HG03439 (cell line): Measurements from ENCODE around the gene LIG1.
"Not testable (repeated sequence)": the region's sequence is repeated elsewhere in the genome, so short reads cannot be mapped to it uniquely, and the experiment has no call there.

Source experiments
- ATAC-seq: cut with Tn5 transposase; IDR thresholded peaks from one replicate; pipeline ENCODE4 v1.9.1; 2021; ENCODE audit warnings: mild to moderate bottlenecking, moderate library complexity; ENCODE audit not compliant: unreplicated experiment

LIG1 gene

DNA sequence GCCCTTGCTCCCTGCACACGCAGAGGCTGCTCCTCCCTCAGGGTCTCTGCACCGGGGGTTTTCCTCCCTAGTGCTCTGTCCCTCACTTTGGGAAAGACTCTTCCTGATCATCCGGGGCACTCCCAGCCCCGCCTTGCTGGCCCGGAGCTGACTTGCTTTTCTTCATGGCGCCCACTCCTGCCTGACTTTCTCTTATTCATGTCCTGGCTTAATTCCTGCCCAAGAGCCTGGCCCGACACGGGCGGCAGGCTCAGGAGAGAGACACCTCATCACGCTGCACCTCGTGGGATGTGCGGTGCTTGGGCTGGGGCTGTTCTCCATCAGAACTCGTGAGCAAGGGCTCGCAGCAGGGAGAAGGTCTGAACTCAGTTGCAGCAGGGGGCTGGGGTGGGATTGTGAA is 47.7 kb downstream of the LIG1 start:
- no peak for ATAC-seq

DNA sequence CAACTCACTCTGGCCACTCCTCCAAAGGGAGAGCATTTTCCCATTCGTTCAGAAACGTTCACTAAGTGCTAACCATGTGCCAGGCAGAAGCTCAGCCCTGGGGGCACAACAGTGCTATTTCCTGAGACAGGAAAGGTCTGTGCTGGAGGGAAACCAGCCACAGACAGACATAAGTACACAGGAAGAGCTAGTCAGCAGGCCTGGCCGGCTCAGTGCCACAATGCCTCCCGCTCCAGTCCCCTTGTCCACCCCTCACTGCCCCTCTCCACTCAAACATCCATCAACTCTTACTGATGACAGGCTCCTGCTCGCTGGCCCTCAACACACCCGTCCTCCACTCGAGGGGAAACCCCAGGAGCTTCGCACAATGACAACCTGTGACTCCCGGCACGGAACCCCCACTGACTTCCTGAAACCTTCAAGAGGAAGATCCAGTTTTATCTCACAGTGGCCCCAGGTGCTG is 48.2 kb downstream of the LIG1 start:
- ATAC-seq = no peak

DNA sequence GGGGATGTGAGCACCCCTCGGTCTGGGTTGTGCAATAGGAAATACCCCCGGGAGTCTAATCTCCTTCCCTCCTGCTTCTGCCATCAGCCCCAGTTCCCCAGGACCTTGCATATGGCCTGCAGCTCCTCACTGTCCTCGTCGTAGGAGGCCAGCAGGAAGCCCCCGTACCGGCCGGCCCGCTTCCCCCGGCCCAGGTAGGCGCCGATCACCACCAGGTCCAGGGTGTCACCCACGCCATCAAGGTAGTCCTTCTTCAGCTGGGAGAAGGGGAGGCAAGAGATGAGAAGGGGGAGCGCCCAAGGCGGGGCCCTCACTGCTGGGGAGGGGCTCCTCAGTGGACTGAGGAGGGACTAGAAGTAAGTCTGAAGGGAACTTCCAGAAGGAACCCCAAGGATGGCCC is 49.1 kb downstream of the LIG1 start:
- no peak for ATAC-seq

DNA sequence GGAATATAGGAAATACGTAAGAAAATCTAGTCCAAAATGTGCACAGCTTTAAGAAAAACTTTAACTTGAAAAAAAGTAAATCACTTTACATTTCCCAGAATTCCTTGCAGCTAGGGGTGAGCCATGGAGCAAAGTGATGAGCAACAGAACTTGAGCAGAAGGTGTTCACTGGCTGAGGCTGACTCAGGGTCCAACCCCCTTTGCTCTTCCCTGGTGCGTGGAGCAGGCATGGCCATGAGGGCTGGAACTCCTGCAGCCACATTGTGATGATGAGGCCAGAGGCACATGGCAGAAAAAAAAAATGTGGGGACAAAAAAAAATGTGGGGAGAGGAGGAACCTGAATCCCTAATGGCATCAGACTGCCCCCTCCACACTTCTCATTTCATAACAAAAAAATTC is 49.6 kb downstream of the LIG1 start:
- ATAC-seq = no peak

DNA sequence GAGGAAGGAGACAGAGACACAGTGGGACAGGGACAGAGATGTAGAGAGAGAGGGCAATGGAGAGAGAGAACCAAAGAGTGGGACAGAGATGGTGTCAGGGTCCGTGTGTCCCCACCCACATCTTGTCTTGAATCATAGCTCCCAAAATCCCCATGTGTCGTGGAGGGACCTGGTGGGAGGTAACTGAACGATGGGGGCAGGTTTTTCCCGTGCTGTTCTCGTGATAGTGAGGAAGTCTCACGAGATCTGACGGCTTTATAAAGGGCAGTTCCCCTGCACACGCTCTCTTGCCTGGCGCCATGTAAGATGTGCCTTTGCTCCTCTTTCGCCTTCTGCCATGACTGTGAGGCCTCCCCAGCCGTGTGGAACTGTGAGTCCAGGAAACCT is 52.0 kb downstream of the LIG1 start:
- ATAC-seq = no peak

DNA sequence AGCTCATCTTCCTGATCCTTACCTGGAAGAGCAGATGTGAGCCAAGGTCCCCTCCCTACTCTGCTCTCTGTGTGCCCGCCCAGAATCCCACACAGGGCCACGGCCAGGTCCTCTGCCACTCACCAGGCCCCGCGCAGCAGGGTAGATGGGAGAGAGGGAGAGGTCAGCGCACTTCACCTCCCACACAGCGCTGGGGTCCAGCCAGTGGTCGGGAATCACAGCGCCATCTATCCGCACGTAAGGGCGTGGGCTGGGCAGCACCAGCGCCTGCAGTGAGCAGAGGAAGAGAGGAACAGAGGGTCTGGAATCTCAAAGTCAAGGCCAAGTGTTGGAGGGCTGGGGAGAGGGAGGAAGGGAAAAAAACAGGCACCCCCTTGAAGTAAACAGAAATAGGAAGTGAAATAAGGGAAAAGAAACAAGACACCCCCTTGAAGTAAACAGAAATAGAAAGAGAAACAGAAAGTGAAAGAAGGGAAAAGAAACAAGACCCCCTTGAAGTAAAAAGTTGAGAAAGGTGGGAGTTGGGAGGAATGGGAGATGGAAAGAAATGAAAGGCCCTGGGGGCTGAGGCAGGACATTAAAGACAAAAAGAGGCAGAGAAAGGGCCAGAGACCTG is 52.5 kb downstream of the LIG1 start:
- no peak for ATAC-seq

DNA sequence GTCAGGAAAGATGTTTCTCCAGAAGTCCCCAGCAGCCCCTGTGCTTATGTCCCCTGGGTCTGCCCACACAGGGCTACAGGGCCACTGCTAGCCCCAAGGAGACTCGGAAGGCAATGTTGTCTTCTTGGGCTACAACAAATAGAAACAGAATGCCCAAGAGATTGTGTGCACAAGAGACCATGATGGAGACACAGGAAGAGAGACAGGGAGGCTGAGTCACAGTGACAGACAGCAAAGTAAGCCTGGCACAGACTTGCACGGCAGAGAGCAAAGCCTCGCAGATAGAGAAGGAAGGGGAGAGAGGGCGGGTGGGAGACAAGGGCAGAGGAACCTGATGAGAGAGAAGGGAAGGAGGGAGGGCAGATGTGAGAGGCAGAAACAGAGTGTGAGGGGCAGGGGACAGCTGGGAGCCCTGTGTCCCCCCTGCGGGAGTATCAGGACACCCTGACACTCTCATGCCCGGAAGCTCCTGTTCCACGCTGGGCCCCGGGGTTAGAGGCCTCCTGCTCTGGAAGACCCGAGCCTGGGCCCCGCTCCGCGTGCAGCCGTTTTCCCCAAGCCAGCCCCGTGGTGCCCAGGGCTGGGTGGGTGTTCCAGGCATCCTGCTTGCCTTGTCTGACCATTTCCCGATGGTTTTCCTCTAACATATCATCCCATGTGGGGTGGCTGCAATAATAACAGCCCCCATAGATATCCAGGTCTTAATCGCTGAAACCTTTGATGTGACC is 56.8 kb downstream of the LIG1 start:
- ATAC-seq = no peak

DNA sequence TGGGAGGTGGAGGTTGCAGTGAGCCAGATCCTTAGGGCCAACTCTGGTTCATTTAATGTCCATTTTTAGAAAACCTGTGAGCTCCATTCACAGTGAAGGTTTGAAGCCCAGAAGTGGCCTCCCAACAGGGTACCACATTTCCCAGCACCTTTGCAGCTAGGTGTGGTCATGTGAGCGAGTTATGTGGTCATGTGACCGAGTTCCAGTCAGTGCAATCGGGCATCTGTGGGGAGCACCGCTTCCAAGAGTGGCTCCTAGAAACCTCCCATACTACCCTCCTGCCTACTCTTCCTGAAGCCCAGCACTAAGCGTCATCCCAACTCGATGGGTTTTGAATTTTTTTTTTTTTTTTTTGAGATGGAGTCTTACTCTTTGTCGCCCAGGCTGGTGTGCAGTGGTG is 58.9 kb downstream of the LIG1 start:
- no peak for ATAC-seq

DNA sequence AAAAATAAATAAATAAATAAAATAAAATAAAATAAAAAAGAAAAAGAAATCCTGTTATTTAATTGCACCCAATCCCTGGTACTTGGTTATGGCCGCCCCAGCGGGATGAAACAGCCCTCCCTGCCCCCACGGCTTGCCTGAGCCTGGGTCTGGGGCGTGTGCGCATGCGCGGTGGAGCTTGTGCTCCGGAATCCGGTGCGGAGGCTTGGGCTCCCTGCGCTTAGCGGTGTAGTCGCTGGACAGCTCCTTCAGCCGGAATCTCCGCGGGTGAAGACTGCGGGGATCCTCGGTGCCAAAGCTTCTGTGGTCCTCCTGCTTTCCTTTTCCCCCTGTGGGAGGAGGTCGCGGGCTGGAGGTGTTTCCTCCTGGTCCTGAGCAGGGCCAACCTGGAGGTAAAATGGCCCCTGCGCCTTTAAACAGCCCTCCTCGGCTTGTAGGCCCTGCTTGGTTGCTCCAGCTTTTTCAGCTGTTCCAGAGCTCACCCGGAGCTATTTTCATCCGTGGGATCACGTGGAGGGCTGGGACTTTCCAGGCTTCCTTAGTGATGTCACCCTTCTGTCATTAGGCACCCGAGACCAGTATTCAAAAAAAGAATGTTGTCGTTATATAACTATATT is 59.7 kb downstream of the LIG1 start, which contains the start of gene PLA2G4C:
Gene PLA2G4C, minus strand, starts transcription at position 468 of the 617 bp plus-strand sequence. CDS start 4,288 bp downstream, outside the sequence.
- no peak for ATAC-seq

DNA sequence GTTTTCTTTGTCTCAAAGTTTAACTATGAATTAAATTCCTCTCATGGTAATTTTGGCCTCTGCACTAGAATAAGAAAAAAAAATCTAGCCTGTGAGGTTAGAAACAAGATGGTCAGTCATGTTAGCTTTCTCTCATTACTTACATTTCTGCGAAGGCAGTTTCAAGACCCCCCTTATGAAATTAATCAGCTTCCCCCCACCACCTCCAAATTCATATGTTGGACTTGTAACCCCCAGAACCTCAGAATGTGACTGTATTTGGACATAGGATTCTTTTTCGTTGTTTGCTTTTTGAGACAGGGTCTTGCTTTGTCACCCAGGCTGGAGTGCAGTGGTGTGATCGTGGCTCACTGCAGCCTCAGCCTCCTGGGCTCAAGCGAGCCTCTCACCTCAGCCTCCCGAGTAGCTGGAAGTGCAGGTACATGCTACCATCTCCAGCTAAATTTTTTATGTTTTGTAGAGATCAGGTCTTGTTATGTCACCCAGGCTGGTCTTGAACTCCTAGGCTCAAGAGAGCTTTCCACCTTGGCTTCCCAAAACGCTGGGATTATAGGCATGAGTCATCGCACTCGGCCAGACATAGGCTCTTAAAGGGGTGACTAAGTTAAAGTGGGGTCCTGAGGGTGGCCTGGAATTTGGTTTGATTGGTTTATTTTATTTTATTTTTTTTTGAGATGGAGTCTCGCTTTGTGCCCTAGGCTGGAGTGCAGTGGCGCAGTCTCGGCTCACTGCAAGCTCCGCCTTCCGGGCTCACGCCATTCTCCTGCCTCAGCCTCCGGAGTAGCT is 61.0 kb downstream of the LIG1 start:
- ATAC-seq = no peak

DNA sequence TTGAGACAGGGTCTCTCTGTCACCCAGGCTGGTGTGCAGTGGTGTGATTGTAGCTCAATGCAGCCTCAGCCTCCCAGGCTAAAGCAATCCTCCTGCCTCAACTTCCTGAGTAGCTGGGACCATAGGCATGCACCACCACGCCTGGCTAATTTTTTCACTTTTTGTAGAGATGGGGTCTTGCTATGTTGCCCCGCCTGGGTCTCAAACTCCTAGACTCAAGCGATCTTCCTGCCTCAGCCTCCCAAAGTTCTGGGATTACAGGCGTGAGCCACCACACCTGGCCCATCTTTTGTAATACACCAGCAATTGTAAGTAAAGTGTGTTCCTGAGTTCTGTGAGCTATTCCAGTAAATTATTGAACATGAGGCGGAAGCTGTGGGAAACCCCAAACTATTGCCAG is 66.2 kb downstream of the LIG1 start:
- no peak for ATAC-seq

DNA sequence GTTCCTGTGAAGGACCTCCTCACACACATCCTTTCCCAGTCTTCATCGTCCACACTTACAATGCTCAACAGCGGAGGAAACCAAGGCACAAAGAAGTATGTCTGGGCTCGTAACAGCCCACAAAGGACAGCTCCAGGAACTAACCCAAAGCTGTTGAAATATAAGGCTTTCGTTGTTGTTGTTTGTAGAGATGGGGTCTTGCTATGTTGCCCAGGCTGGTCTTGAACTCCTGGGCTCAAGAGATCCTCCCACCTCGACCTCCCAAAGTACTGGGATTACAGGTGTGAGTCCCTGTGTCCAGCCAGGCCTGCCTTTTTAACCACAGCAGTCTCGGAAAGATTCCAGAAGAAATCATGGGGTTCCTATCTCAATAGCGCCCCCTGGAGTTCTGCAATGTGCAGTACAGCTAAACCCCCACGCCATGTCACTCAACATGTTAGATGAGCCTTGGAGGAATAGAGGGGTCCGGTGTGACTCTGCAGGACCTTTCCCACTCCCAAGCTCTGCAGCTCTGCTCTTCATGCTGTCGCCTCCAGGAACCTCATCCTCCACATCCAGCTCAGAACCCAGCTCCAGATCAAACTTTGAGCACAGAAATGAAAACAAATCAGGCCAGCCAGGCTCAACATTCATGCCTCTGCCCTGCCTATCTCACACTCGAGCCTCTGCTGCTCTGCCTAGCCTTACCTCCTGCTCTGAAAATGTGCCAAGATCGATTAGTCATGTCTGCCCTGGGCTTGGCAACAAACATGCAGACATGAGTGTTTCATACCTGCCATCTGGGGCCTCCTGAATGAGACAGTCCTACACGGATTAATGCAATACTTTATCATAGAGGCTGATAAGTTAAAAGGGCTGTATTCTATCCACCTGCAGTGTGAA is 67.0 kb downstream of the LIG1 start:
- ATAC-seq = no peak

DNA sequence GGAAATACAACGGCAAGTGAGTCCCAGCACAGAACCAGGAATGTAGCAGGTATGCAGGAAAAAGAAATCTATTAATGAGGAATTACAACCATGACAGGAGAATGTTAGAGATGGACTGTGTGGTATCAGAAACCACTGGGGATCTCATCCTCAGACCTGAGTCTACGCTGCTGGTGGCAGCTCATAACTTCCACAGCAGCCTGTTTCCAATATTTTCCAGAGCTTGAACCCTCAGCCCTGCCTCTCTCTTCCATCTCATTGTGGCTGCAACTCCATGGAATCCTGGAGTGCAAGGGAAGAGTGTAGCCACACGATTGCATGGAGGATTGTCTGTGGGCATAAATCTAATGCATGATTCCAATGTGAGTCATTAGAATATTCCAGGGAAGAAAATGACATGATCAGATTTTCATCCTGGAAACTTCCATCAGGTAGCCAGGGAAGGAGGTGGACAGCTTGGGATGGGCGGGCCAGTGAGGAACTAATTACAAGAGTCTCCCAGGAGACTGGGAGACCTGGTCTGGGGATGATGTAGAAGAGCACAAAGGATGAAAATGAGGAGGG is 74.5 kb downstream of the LIG1 start:
- ATAC-seq = no peak

DNA sequence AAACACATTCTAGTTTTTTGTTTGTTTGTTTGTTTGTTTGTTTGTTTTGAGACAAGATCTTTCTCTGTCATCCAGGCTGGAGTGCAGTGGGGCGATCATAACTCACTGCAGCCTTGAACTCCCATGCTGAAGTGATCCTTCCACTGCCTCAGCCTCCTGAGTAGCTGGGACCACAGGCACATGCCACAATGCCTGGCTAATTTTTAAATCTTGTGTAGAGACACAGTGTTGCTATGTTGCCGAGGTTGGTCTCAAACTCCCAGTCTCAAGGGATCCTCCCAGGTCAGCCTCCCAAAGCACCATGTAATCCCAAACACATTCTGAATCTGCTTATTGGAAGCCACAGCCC is 75.3 kb downstream of the LIG1 start:
- no peak for ATAC-seq

DNA sequence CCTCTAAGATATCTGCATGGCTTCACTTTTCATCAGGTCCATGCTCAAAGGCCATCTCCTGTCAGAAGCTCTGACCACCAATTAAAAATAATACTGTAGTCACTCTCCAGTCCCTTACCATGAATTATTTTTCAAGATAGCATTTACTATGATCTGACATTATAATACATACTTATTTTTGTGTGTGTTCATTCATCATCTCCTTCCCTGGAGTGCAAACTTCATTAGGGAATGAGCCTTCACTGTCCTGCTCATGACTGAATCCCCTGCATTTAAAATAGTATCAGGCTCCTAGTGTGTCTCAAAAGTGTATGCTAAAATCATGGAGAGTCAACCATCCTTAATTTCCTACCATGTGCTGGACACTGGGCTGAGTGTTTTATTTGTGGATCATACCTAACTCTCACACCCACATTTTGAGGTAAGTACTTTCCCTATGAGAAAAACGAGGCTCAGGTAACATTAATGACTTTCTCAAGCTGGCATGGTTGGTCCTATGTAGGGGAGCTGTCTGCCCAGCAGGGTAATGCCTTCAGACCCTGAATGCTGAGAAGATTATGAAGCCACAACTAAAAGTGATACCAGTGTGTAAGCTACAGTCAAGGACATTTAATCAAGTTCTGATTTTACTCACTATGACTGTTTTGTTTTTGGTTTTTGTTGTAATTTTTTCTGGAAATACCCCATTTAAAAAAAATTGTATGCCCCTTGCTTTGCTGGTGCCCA is 75.9 kb downstream of the LIG1 start:
- ATAC-seq = no peak

DNA sequence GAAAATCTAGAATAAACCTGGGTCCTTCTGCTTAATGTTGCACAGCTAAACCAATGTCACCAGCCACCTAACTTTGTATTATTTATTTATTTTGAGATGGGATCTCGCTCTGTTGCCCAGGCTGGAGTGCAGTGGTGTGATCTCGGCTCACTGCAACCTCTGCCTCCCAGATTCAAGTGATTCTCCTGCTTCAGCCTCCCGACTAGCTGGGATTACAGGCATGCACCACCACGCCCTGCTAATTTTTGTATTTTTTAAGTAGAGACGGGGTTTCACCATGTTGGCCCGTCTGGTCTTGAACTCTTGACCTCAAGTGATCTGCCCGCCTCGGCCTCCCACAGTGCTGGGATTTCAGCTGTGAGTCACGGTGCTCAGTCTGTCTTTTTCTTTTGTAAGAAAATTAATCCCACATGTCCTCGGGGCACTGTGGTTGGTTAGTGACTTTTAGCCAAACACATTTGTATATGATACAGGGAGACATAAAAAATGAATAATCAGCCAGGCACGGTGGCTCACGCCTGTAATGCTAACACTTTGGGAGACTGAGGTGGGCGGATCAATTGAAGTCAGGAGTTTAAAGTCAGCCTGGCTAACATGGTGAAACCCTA is 78.9 kb downstream of the LIG1 start:
- ATAC-seq = not testable (repeated sequence)

DNA sequence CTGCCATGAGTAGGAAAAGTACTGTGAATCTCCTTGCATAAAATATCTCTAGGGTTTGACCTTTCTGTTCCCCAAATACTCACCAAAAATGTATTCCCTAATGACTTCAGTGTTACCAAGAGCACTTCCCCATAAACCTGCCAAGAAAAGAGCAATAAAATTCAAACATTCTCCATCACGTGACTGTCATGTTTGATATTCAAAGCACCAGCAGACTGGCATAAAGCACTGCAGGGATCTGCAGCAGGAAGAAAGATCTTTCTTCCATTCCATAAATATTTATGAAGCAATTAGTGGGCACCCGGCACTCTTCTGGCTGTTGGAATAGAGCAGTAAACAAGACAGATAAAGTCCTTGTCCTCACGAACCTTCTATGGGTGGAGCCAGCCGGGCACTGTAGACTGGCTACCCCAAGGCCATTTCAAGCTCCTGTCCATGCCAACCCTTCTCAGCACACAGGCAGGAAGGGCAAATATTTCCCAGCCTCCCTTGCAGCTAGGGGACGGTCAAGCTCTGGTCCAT is 79.8 kb downstream of the LIG1 start:
- no peak for ATAC-seq

DNA sequence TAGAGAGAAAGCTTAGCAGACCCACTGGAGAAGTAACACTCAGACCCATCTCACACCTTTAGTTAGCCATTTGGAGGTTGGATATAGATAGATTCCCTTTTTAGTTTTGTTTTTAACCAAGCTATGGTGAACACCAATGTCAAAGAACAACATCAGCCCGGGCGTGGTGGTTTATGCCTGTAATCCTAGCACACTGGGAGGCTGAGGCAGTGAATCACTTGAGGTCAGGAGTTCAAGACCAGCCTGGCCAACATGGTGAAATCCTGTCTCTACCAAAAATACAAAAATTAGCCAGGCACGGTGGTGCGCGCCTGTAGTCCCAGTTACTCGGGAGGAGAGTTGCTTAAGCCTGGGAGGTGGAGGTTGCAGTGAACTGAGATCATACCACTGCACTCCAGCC is 81.2 kb downstream of the LIG1 start:
- not testable (repeated sequence) for ATAC-seq
